Measurements from ENCODE around the gene FGF7. TPM values are rescaled to one million over a fixed set of nuclear protein-coding genes. Genes with fewer than 3 reads are reported as not detected.

The FGF7 gene
- total RNA-seq, 1 experiment from 2014 or later: 0.08 TPM

- Histone ChIP-seq H3K9me3 (replicated peaks) (no peaks in the 10 kb centered on the region), H3K4me1 (replicated peaks) (no peaks in the 10 kb centered on the region), H3K36me3 (no peaks in the 10 kb centered on the region), H3K27me3 (replicated peaks) (no peaks in the 10 kb centered on the region), H3K27ac (no peak overlapping the region), H3K4me3 (no peak overlapping the region)
- DNase-seq (ENCODE audit: low read depth in 1 of 2, low spot score in 2 of 2): no peak
Measured at GRCh38 chr15:49423901-49424550, 984 bp downstream of the FGF7 start.

GRCh38 chr15:49424954-49425353 is 1.9 kb downstream of the FGF7 start:
- no peak for DNase-seq (ENCODE audit: low read depth in 1 of 2, low spot score in 2 of 2)
- Histone ChIP-seq H3K36me3 (no peaks in the 10 kb centered on the region), H3K4me3 (no peak overlapping the region), H3K27me3 (replicated peaks) (no peaks in the 10 kb centered on the region), H3K4me1 (replicated peaks) (no peaks in the 10 kb centered on the region), H3K9me3 (replicated peaks) (no peaks in the 10 kb centered on the region), H3K27ac (no peak overlapping the region)

- no peak overlapping the region for H3K4me3 ChIP-seq
- no peak for DNase-seq (ENCODE audit: low read depth in 1 of 2, low spot score in 2 of 2)
- H3K36me3 ChIP-seq: no peaks in the 10 kb centered on the region
- H3K27me3 ChIP-seq (replicated peaks): no peaks in the 10 kb centered on the region
- no peak overlapping the region for H3K27ac ChIP-seq
- H3K4me1 ChIP-seq (replicated peaks): no peaks in the 10 kb centered on the region
- H3K9me3 ChIP-seq (replicated peaks): no peaks in the 10 kb centered on the region
Measured at GRCh38 chr15:49427372-49427771, 4.3 kb downstream of the FGF7 start.

GRCh38 chr15:49428409-49429095 is 5.5 kb downstream of the FGF7 start:
- no peaks in the 10 kb centered on the region for H3K9me3 ChIP-seq (replicated peaks)
- H3K4me3 ChIP-seq: no peak overlapping the region
- no peaks in the 10 kb centered on the region for H3K27me3 ChIP-seq (replicated peaks)
- no peak overlapping the region for H3K27ac ChIP-seq
- H3K4me1 ChIP-seq (replicated peaks): no peaks in the 10 kb centered on the region
- H3K36me3 ChIP-seq: no peaks in the 10 kb centered on the region
- no peak for DNase-seq (ENCODE audit: low read depth in 1 of 2, low spot score in 2 of 2)

- Histone ChIP-seq H3K27ac (no peak overlapping the region), H3K4me1 (replicated peaks) (no peaks in the 10 kb centered on the region), H3K9me3 (replicated peaks) (no peaks in the 10 kb centered on the region), H3K4me3 (no peak overlapping the region), H3K36me3 (no peaks in the 10 kb centered on the region), H3K27me3 (replicated peaks) (no peaks in the 10 kb centered on the region)
- no peak for DNase-seq (ENCODE audit: low read depth in 1 of 2, low spot score in 2 of 2)
Measured at GRCh38 chr15:49430046-49430445, 7.0 kb downstream of the FGF7 start.

GRCh38 chr15:49435174-49435573 is 12.1 kb downstream of the FGF7 start:
- Histone ChIP-seq H3K36me3 (no peaks in the 10 kb centered on the region), H3K4me1 (replicated peaks) (peaks cover 26% of the 10 kb centered on the region), H3K27me3 (replicated peaks) (no peaks in the 10 kb centered on the region), H3K27ac (no peak overlapping the region), H3K9me3 (replicated peaks) (no peaks in the 10 kb centered on the region), H3K4me3 (no peak overlapping the region)
- no peak for DNase-seq (ENCODE audit: low read depth in 1 of 2, low spot score in 2 of 2)

- Histone ChIP-seq H3K27me3 (replicated peaks) (no peaks in the 10 kb centered on the region), H3K27ac (no peak overlapping the region), H3K4me1 (replicated peaks) (peaks cover 26% of the 10 kb centered on the region), H3K36me3 (no peaks in the 10 kb centered on the region), H3K9me3 (replicated peaks) (no peaks in the 10 kb centered on the region), H3K4me3 (no peak overlapping the region)
- peak in 1 of 2 experiments; percentile 26 for DNase-seq (ENCODE audit: low read depth in 1 of 2, low spot score in 2 of 2)
Measured at GRCh38 chr15:49436751-49437150, 13.7 kb downstream of the FGF7 start.

GRCh38 chr15:49438962-49439631 is 16.1 kb downstream of the FGF7 start:
- peaks cover 26% of the 10 kb centered on the region for H3K4me1 ChIP-seq (replicated peaks)

GRCh38 chr15:49439678-49440395 is 16.8 kb downstream of the FGF7 start:
- Histone ChIP-seq H3K27ac (no peak overlapping the region), H3K9me3 (replicated peaks) (no peaks in the 10 kb centered on the region), H3K36me3 (no peaks in the 10 kb centered on the region), H3K27me3 (replicated peaks) (no peaks in the 10 kb centered on the region), H3K4me1 (replicated peaks) (peaks cover 26% of the 10 kb centered on the region), H3K4me3 (no peak overlapping the region)
- DNase-seq (ENCODE audit: low read depth in 1 of 2, low spot score in 2 of 2): peak in 1 of 2 experiments; percentile 15

More at GRCh38 chr15:49438962-49439631, 16.1 kb downstream of the FGF7 start:
- H3K27me3 ChIP-seq (replicated peaks): no peaks in the 10 kb centered on the region
- H3K27ac ChIP-seq: no peak overlapping the region
- H3K36me3 ChIP-seq: no peaks in the 10 kb centered on the region
- DNase-seq (ENCODE audit: low read depth in 1 of 2, low spot score in 2 of 2): no peak
- no peak overlapping the region for H3K4me3 ChIP-seq
- H3K9me3 ChIP-seq (replicated peaks): no peaks in the 10 kb centered on the region

GRCh38 chr15:49441356-49441755 is 18.3 kb downstream of the FGF7 start:
- no peaks in the 10 kb centered on the region for H3K9me3 ChIP-seq (replicated peaks)
- DNase-seq (ENCODE audit: low read depth in 1 of 2, low spot score in 2 of 2): no peak
- no peaks in the 10 kb centered on the region for H3K36me3 ChIP-seq
- H3K4me1 ChIP-seq (replicated peaks): peaks cover 23% of the 10 kb centered on the region
- H3K27me3 ChIP-seq (replicated peaks): no peaks in the 10 kb centered on the region
- H3K27ac ChIP-seq: no peak overlapping the region
- H3K4me3 ChIP-seq: no peak overlapping the region

- Histone ChIP-seq H3K27ac (no peak overlapping the region), H3K4me1 (replicated peaks) (peaks cover 18% of the 10 kb centered on the region), H3K36me3 (no peaks in the 10 kb centered on the region), H3K9me3 (replicated peaks) (no peaks in the 10 kb centered on the region), H3K4me3 (no peak overlapping the region), H3K27me3 (replicated peaks) (no peaks in the 10 kb centered on the region)
- no peak for DNase-seq (ENCODE audit: low read depth in 1 of 2, low spot score in 2 of 2)
Measured at GRCh38 chr15:49441816-49442215, 18.8 kb downstream of the FGF7 start.

GRCh38 chr15:49452595-49452994 is 29.6 kb downstream of the FGF7 start:
- no peaks in the 10 kb centered on the region for H3K9me3 ChIP-seq (replicated peaks)
- H3K4me1 ChIP-seq (replicated peaks): no peaks in the 10 kb centered on the region
- H3K27me3 ChIP-seq (replicated peaks): no peaks in the 10 kb centered on the region
- no peak overlapping the region for H3K4me3 ChIP-seq
- DNase-seq (ENCODE audit: low read depth in 1 of 2, low spot score in 2 of 2): no peak
- H3K27ac ChIP-seq: no peak overlapping the region
- H3K36me3 ChIP-seq: no peaks in the 10 kb centered on the region

- Histone ChIP-seq H3K27ac (no peak overlapping the region), H3K4me3 (no peak overlapping the region), H3K4me1 (replicated peaks) (no peaks in the 10 kb centered on the region), H3K36me3 (no peaks in the 10 kb centered on the region), H3K27me3 (replicated peaks) (no peaks in the 10 kb centered on the region), H3K9me3 (replicated peaks) (no peaks in the 10 kb centered on the region)
- DNase-seq (ENCODE audit: low read depth in 1 of 2, low spot score in 2 of 2): no peak
Measured at GRCh38 chr15:49456166-49456565, 33.1 kb downstream of the FGF7 start.

- no peak for DNase-seq (ENCODE audit: low read depth in 1 of 2, low spot score in 2 of 2)
- no peak overlapping the region for H3K4me3 ChIP-seq
- H3K36me3 ChIP-seq: no peaks in the 10 kb centered on the region
- no peaks in the 10 kb centered on the region for H3K27me3 ChIP-seq (replicated peaks)
- no peaks in the 10 kb centered on the region for H3K4me1 ChIP-seq (replicated peaks)
- H3K27ac ChIP-seq: no peak overlapping the region
- no peaks in the 10 kb centered on the region for H3K9me3 ChIP-seq (replicated peaks)
Measured at GRCh38 chr15:49458145-49458544, 35.1 kb downstream of the FGF7 start.

Data from SJSA1 (cell line).